HCT116 (cell line): ENCODE data around the gene ACOT12. TPM values are rescaled to one million over a fixed set of nuclear protein-coding genes. Genes with fewer than 3 reads are reported as not detected.

Experiments used
- ATAC-seq: fragments of 200-7000 bp; cut with Tn5 transposase; 2 replicates; pipeline ENCODE4 v1.9.1; 2020; ENCODE audit warnings: mild to moderate bottlenecking, moderate library complexity
- BruUV-seq: library from RNA; stranded (reverse); fragments of 400-500 nt; replicated peaks from 2 replicates; lab custom pipeline; 2021; lab: Mats Ljungman, UMichigan
- CTCF ChIA-PET: fragments of 300-600 bp; sonication (Branson Sonifier 250); formaldehyde crosslinking; loops from one replicate; lab custom pipeline; 2021; ENCODE audit warnings: antibody characterized with exemption; lab: Charles Lee
- POLR2A ChIA-PET: fragments of 300-600, 350-600 bp; sonication (Branson Sonifier 250); formaldehyde crosslinking; loops from one replicate; lab custom pipeline; 2021; ENCODE audit warnings: antibody characterized with exemption; lab: Charles Lee
- RAD21 ChIA-PET, 2 experiments: fragments of 300-600 bp; sonication (Branson Sonifier 250); formaldehyde crosslinking; loops; one replicate each; lab custom pipeline; 2023; ENCODE audit warnings: low total read pairs in 2 of 2; ENCODE audit not compliant: uncharacterized antibody in 2 of 2, unreplicated experiment in 2 of 2, low non-redundant PET in 1 of 2; lab: Charles Lee
- DNase-seq: peaks from one replicate; pipeline ENCODE4 v3.0.0-alpha.2; 2010; ENCODE audit warnings: low read depth, low spot score
- H2AFZ ChIP-seq: fragments of 200-600 bp; shearing (Covaris generic), sonication (generic); 2 replicates; pipeline ENCODE4 v1.6.1; 2017; ENCODE audit warnings: low read depth, mixed run types, mixed read lengths, antibody characterized with exemption, low read length; ENCODE audit not compliant: poor library complexity, severe bottlenecking
- H3K27ac ChIP-seq: 2 replicates; pipeline ENCODE4 v1.5.1; 2012; ENCODE audit warnings: low read depth, low read length
- H3K27me3 ChIP-seq: fragments of 200-600 bp; sonication (generic); 2 replicates; pipeline ENCODE4 v1.6.1; 2016; ENCODE audit warnings: mixed run types, low read length, mixed read lengths; ENCODE audit not compliant: insufficient read depth
- H3K36me3 ChIP-seq, 2 experiments: fragments of 200-500 bp in 1 of 2; fragments of 200-600 bp in 1 of 2; sonication (Bioruptor generic) in 1 of 2; sonication (generic) in 1 of 2; 2 replicates each; pipeline versions ENCODE4 v1.5.1 to v1.6.1; 2014 to 2016; ENCODE audit warnings: low read length in 2 of 2, inconsistent platforms in 1 of 2, mixed read lengths in 1 of 2, mixed run types in 1 of 2; ENCODE audit not compliant: insufficient read depth in 2 of 2, control insufficient read depth in 1 of 2
- H3K4me1 ChIP-seq, 2 experiments: fragments of 200-600 bp in 1 of 2; sonication (generic) in 1 of 2; 2 replicates each; pipeline versions ENCODE4 v1.5.1 to v1.6.1; 2012 to 2017; ENCODE audit warnings: low read length in 2 of 2, inconsistent platforms in 1 of 2, mild to moderate bottlenecking in 1 of 2, mixed read lengths in 1 of 2, mixed run types in 1 of 2, moderate library complexity in 1 of 2; ENCODE audit not compliant: insufficient read depth in 2 of 2, control insufficient read depth in 1 of 2
- H3K4me2 ChIP-seq: fragments of 200-600 bp; sonication (generic); 2 replicates; pipeline ENCODE4 v1.6.1; 2017; ENCODE audit warnings: mixed run types, low read length, mixed read lengths
- H3K4me3 ChIP-seq, 2 experiments: fragments of 200-600 bp in 1 of 2; sonication (generic) in 1 of 2; replicated peaks in 1 of 2; 2 replicates each; pipeline ENCODE4 v1.5.1; 2011 to 2016; ENCODE audit warnings: low read length in 2 of 2, control low read depth in 1 of 2, low read depth in 1 of 2, mild to moderate bottlenecking in 1 of 2, mixed read lengths in 1 of 2, mixed run types in 1 of 2
- H3K79me2 ChIP-seq: fragments of 200-600 bp; sonication (generic); 2 replicates; pipeline ENCODE4 v1.6.1; 2017; ENCODE audit warnings: mild to moderate bottlenecking, mixed run types, low read length, moderate library complexity, mixed read lengths; ENCODE audit not compliant: insufficient read depth
- H3K9ac ChIP-seq: fragments of 200-600 bp; sonication (generic); 2 replicates; pipeline ENCODE4 v1.6.1; 2016; ENCODE audit warnings: low read length, mixed read lengths
- H3K9me2 ChIP-seq: fragments of 200-600 bp; sonication (generic), shearing (Covaris generic); 2 replicates; pipeline ENCODE4 v1.6.1; 2017; ENCODE audit warnings: mixed run types, mild to moderate bottlenecking, moderate library complexity; ENCODE audit not compliant: insufficient read depth
- H3K9me3 ChIP-seq, 2 experiments: fragments of 200-500 bp in 1 of 2; fragments of 200-600 bp in 1 of 2; sonication (Bioruptor generic) in 1 of 2; sonication (generic) in 1 of 2; 2 replicates each; pipeline ENCODE4 v1.6.1; 2014 to 2017; ENCODE audit warnings: low read length in 2 of 2, mixed read lengths in 2 of 2, inconsistent platforms in 1 of 2, low read depth in 1 of 2, mild to moderate bottlenecking in 1 of 2, mixed run types in 1 of 2, moderate library complexity in 1 of 2; ENCODE audit not compliant: control insufficient read depth in 1 of 2, insufficient read depth in 1 of 2
- H4K20me1 ChIP-seq: fragments of 200-600 bp; sonication (generic), shearing (Covaris generic); 2 replicates; pipeline ENCODE4 v1.6.1; 2017; ENCODE audit warnings: mixed run types, mild to moderate bottlenecking, moderate library complexity; ENCODE audit not compliant: insufficient read depth
- CBX3 ChIP-seq: IDR thresholded peaks from 2 replicates; pipeline ENCODE4 v1.6.1; 2012; ENCODE audit warnings: low read depth
- CEBPB ChIP-seq: IDR thresholded peaks from 2 replicates; pipeline ENCODE4 v1.6.1; 2012; ENCODE audit warnings: low read depth
- EGR1 ChIP-seq: IDR thresholded peaks from 2 replicates; pipeline ENCODE4 v1.6.1; 2012; ENCODE audit warnings: low read depth
- FOSL1 ChIP-seq: IDR thresholded peaks from 2 replicates; pipeline ENCODE4 v1.6.1; 2012; ENCODE audit warnings: low read depth
- POLR2A ChIP-seq: IDR thresholded peaks from 2 replicates; pipeline ENCODE4 v1.7.0; 2011; ENCODE audit warnings: borderline replicate concordance; ENCODE audit not compliant: insufficient read depth, insufficient read length; ENCODE audit errors: extremely low read depth
- SRF ChIP-seq: IDR thresholded peaks from 2 replicates; pipeline ENCODE4 v1.6.1; 2012; ENCODE audit warnings: low read depth
- YY1 ChIP-seq: IDR thresholded peaks from 2 replicates; pipeline ENCODE4 v1.6.1; 2011; ENCODE audit warnings: low read length, low read depth, moderate library complexity, mild to moderate bottlenecking; ENCODE audit not compliant: insufficient replicate concordance; ENCODE audit errors: extremely low read depth
- intact Hi-C: fragments of 100-400 bp; cut with micrococcal nuclease; formaldehyde crosslinking; loops from 2 replicates; pipeline ENCODE4 v1.10.0; 2022
- total RNA-seq: library from RNA; stranded (reverse); gene quantifications from one replicate; pipeline ENCODE4 v1.2.1, GENCODE V29; 2021; ENCODE audit not compliant: unreplicated experiment
- TF ChIP-seq, protein P1 (sequence below), 3 experiments: fragments of 200-600 bp in 1 of 3; sonication (generic) in 1 of 3; IDR thresholded peaks in 2 of 3; conservative IDR thresholded peaks in 1 of 3; 2 replicates each; pipeline ENCODE4 v1.5.1; 2012 to 2017; ENCODE audit warnings: low read depth in 2 of 3, low read length in 2 of 3, antibody characterized with exemption in 1 of 3, borderline replicate concordance in 1 of 3, control low read depth in 1 of 3, mild to moderate bottlenecking in 1 of 3, mixed read lengths in 1 of 3, mixed run types in 1 of 3, moderate library complexity in 1 of 3; ENCODE audit not compliant: insufficient read depth in 1 of 3
- TF ChIP-seq, protein P2 (sequence below): IDR thresholded peaks from 2 replicates; pipeline ENCODE4 v1.6.1; 2012
- TF ChIP-seq, protein P3 (sequence below): IDR thresholded peaks from 2 replicates; pipeline ENCODE4 v1.6.1; 2012
- TF ChIP-seq, protein P4 (sequence below): IDR thresholded peaks from 2 replicates; pipeline ENCODE4 v1.6.1; 2011; ENCODE audit warnings: mild to moderate bottlenecking, low read length, moderate library complexity; ENCODE audit not compliant: insufficient replicate concordance; ENCODE audit errors: extremely low read depth

Gene ACOT12
- total RNA-seq, 1 experiment from 2014 or later = not detected

DNA sequence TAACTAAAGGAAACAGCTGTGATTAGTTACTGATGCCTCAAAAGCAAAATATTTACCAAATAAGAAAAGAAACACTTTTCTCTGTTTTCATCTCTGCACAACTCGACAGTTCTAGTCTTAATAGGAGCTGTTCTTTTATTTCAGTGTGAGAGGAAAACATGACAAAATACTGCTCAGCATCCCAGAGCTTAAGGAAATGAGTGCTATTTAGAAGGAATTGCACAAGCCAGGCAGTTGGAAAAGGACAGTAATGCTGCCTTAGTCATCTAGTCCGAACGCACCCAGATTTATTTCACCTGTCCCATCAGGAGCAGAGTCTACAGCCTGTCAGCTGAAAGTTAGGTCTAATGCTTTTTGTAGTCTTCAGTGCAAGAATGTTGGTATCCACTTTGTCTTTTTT is 80.2 kb downstream of the ACOT12 start:
- no peak for ATAC-seq
- H3K9me2 ChIP-seq = no peaks in the 10 kb centered on the region
- H3K9me3 ChIP-seq = no peaks in the 10 kb centered on the region
- TF ChIP-seq EGR1 = no peak
- TF ChIP-seq CBX3 = no peak
- no peak for TF ChIP-seq FOSL1
- TF ChIP-seq, protein P1, sequence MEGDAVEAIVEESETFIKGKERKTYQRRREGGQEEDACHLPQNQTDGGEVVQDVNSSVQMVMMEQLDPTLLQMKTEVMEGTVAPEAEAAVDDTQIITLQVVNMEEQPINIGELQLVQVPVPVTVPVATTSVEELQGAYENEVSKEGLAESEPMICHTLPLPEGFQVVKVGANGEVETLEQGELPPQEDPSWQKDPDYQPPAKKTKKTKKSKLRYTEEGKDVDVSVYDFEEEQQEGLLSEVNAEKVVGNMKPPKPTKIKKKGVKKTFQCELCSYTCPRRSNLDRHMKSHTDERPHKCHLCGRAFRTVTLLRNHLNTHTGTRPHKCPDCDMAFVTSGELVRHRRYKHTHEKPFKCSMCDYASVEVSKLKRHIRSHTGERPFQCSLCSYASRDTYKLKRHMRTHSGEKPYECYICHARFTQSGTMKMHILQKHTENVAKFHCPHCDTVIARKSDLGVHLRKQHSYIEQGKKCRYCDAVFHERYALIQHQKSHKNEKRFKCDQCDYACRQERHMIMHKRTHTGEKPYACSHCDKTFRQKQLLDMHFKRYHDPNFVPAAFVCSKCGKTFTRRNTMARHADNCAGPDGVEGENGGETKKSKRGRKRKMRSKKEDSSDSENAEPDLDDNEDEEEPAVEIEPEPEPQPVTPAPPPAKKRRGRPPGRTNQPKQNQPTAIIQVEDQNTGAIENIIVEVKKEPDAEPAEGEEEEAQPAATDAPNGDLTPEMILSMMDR (IDR thresholded peaks at IDR 0.05 in 2 of 3, conservative IDR thresholded peaks at IDR 0.05 in 1 of 3; ENCODE audit: borderline replicate concordance in 1 of 3, insufficient read depth in 1 of 3, low read depth in 2 of 3, low read length in 2 of 3) = no peak
- TF ChIP-seq YY1 = no peak
- no peak for TF ChIP-seq SRF
- TF ChIP-seq, protein P2, sequence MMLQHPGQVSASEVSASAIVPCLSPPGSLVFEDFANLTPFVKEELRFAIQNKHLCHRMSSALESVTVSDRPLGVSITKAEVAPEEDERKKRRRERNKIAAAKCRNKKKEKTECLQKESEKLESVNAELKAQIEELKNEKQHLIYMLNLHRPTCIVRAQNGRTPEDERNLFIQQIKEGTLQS = no peak
- TF ChIP-seq, protein P3, sequence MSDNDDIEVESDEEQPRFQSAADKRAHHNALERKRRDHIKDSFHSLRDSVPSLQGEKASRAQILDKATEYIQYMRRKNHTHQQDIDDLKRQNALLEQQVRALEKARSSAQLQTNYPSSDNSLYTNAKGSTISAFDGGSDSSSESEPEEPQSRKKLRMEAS = no peak
- no peak for TF ChIP-seq POLR2A
- TF ChIP-seq, protein P4, sequence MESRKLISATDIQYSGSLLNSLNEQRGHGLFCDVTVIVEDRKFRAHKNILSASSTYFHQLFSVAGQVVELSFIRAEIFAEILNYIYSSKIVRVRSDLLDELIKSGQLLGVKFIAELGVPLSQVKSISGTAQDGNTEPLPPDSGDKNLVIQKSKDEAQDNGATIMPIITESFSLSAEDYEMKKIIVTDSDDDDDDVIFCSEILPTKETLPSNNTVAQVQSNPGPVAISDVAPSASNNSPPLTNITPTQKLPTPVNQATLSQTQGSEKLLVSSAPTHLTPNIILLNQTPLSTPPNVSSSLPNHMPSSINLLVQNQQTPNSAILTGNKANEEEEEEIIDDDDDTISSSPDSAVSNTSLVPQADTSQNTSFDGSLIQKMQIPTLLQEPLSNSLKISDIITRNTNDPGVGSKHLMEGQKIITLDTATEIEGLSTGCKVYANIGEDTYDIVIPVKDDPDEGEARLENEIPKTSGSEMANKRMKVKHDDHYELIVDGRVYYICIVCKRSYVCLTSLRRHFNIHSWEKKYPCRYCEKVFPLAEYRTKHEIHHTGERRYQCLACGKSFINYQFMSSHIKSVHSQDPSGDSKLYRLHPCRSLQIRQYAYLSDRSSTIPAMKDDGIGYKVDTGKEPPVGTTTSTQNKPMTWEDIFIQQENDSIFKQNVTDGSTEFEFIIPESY = no peak
- no peak for TF ChIP-seq CEBPB
- peaks cover 9 to 18% of the 10 kb centered on the region in 2 experiments; a peak in 3 of 4 replicates for H3K36me3 ChIP-seq
- no peak overlapping the region for H3K4me3 ChIP-seq
- no peak overlapping the region for H2AFZ ChIP-seq
- no peaks in the 10 kb centered on the region for H4K20me1 ChIP-seq
- ChIA-PET POLR2A (no interaction called here), RAD21 (no interaction called here), CTCF (no interaction called here)
- intact Hi-C loops = no loop called here
- no peaks in the 10 kb centered on the region for H3K4me1 ChIP-seq
- BruUV-seq = no TSS peak
- no peak for DNase-seq
- no peaks in the 10 kb centered on the region for H3K27me3 ChIP-seq
- H3K9ac ChIP-seq = no peak overlapping the region
- no peaks in the 10 kb centered on the region for H3K79me2 ChIP-seq
- no peak overlapping the region for H3K27ac ChIP-seq
- H3K4me2 ChIP-seq = no peak overlapping the region
